GM18511 (cell line): Measurements from ENCODE around the gene COL4A6.

ENCODE experiments used
- ATAC-seq: cut with Tn5 transposase; IDR thresholded peaks from one replicate; pipeline ENCODE4 v1.9.1; 2021; ENCODE audit warnings: mild to moderate bottlenecking, moderate library complexity; ENCODE audit not compliant: unreplicated experiment

Gene COL4A6

GRCh38 chrX:108275732-108276131 lies 162.5 kb downstream of the COL4A6 start:
- ATAC-seq = no peak

DNA sequence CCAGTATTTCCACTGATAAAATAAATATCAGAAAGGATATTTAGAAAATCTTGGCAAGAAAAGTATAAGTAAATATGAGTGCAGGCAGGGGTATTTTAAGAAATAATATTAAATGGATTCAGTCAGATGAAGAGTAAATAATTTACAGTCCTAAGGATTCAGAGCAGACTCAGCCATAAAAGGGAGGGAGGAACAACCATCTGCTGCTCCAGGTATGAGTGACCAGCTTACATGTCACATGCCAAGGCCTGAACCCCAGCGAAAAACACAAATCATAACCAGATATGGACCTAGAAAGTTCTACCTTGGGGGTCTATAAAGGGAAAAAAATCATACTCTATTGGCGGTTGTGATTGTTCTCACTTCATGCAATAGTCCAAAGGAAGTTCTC lies 166.8 kb downstream of the COL4A6 start:
- ATAC-seq = peak; percentile 69

DNA sequence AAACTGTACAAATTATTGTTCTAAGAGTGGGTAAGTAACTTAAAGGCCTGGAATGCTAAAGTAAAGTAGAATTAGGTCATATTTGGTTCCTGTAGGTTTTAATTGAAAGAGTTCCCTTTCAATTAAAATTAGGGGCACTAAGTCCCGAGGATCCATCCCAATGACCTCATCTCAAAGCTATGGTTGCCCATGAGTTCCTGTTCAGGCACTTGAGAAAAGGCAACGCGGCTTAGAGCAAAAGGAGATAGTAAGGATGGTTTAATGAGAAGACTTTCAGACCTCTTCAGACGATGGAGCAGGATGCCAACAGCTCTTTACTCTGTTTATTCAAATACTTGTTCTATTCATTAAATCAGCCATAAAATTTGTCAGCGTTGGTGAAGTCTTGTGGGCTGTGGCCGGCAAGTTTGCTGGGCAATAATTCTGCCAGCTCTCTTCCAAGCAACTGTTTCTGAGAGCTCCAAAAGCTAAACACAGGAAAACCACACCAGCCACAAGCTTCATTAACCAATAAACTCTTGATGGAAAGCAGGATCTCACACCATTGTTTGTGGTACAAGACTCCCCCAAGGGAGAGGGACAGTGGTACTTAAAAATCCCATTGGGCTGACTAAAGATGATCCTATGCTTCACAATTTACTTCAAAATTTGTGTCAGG lies 167.4 kb downstream of the COL4A6 start:
- ATAC-seq = peak; percentile 61

DNA sequence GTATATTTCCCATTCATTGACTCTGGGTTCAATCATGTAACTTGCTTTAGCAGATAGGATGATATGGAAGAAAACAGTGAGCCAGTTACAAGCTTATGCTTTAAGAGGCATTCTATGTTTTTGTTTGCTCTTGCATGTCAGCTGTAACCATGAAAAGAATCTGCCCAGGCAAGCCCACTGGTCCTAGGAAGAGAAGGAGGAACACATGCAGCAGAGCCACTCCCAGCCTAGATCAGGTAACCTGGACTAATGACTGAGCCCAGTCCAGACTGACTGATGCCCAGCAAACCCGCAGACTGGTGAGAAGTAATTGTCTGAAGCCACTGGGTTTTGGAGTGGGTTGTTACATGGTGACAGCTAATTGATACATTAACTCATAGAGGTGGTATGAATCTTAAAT lies 167.9 kb downstream of the COL4A6 start:
- ATAC-seq = no peak

- ATAC-seq = no peak
Observed at GRCh38 chrX:108268434-108269080, 169.7 kb downstream of the COL4A6 start.

DNA sequence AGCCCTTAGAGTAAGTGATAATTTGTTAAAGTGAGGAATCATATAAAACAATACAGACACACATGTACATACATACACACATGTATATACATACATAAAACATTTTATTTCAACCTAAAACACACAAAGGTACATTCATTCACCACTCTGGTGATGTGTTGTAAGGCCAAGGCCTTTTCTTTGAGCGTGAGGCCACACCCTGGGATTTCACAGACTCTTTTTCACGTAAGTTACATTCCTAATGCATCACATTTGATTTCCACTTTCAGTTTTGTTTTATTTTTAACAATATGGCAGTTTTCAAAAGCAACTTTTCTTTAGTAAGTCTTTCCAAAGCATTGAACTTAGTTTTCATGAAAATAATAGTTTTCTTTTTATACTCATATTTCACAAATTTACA lies 170.7 kb downstream of the COL4A6 start:
- ATAC-seq = no peak

DNA sequence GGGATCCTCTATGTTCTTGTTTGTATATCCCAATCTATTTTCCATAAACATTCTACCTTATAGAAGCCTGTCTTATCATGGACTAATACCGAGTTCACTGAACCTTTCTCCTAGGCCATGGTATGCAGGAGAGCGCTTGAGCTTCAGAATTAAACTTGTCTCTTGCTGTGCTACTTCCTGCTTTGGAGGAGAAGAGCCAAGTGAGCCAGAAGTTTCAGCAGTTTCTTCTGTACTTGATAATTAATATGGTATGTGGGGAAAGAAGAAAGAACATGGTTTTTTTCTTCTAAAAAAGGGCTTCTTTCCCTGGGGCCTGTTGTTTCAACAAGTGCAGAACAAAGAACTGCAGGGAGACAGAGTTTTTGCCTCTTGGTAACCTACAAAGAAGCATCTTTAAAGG lies 173.8 kb downstream of the COL4A6 start:
- ATAC-seq = no peak

GRCh38 chrX:108261549-108262203 lies 176.5 kb downstream of the COL4A6 start:
- ATAC-seq = no peak

GRCh38 chrX:108257556-108257955 lies 180.7 kb downstream of the COL4A6 start:
- no peak for ATAC-seq

- ATAC-seq = no peak
Observed at GRCh38 chrX:108254636-108255035, 183.6 kb downstream of the COL4A6 start.

DNA sequence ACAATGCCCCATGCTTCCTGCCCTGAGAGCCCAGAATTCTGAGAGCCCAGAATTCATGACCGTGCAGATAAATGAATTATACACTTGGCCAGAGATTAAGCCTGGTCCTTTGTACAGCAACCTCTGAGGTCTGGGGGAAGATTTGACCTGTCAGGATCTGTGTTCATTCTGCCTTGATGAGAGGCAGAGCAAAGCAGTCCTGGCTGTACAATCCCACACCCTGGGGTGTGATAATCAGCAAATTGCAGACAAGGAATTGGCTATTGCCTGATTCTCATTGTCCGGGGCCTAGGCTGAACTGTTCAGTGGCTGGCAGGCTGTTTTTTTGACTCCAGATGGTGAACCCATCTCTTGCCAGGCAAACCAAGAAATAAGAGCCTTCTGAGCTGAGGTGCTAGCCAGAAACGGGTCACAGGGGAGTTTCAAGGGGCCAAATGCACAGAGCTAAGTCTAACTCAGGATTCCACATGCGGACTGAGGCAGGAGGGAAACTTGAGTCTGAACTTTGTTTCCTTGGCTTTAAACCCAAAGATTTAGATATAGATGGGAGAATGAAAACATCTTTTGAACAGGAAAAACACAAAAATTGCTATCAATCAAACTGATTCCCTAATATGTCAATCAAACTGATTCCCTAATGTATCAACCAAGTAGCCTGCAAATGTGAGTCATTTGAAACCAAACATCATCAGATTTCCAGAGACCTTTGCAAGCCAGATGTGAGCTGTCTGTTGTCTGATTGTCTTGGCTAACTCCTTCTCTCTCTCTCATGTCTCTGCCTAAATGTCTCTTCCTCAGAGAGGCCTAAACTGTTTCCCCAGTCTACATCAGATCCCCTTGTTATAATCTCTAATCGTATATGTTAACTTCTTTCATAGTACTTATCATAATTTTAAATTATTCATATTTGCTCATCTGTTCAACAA lies 187.3 kb downstream of the COL4A6 start:
- ATAC-seq = no peak

- ATAC-seq = no peak
Observed at GRCh38 chrX:108246304-108246954, 191.8 kb downstream of the COL4A6 start.

DNA sequence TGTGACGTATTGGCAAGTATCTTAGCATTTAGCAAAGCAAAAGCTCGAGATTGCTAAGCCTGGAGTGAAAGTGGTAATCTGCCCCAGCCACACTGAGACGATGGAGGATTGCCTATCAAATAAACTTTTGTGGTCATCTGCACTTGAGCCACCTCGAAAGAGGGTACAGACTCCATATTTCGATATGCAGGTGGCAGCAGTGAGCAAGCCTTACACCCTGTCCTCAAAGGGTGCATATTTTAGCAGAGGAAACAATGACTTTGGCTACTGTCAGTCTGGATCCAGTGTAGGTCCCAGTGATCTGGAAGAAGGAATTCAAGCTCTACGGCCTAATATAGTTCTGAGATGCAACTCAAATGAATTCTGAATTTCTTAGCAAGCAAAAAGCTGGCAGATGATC lies 192.8 kb downstream of the COL4A6 start:
- ATAC-seq = no peak

DNA sequence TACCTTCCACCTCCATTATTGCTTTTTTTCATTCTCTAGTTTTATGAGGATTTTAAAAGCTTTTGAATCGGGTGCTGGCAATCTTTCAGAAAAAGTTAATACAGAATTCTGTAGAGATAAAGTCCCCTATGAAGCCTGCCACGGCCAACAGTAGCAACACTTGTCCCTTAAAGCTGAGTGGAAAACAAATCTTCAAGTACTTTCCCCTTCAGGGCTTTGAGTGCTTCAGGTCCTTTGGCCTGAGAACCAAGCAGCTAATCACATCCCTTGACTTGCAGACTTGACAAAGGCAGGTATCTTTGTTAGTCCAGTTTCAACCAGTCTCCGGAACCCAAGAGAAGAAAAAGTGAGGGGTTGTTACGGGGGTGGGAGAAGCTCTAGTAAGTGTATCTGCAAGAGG lies 202.2 kb downstream of the COL4A6 start:
- no peak for ATAC-seq

DNA sequence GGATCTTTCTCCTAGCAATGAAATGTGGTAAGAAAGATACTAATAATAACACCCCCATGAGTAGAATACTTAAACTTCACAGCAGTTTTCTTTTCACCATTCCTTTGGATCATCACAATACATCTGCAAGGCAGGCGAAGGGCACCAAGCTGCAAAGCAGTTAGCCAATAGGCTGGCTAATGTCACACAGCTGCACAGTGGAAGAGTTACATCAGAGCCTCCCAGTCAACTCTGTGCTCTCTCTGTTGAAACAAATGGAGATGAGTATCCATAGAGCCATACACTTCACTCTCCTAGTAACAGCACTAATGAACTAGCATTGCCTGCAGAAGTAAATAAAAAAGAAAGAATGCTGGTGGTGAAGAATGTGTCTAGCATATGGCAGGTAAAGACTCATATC lies 207.6 kb downstream of the COL4A6 start:
- ATAC-seq = no peak

GRCh38 chrX:108224727-108225621 lies 213.2 kb downstream of the COL4A6 start:
- ATAC-seq = peak; percentile 79

- ATAC-seq = peak; percentile 39
Observed at GRCh38 chrX:108224218-108224617, 214.0 kb downstream of the COL4A6 start.

DNA sequence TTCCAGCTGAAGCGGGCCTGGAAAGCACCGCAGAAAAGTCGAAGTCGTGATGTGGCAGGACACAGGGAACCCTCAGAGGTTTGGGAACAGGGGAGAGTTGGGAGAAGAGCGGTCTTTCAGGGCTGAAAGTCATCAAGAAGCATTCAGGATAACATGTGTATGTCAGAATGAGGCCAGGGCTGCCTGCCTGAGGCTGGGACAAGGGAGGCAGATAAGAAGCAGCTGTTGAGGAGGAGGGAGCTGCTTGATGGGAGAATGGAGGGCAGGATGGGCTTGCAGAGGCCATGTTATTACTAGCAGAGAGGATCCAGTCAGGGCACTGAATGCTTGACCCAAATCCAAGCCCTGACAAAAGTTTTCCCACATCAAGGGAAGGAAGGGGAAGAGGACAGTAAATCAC lies 214.6 kb downstream of the COL4A6 start:
- no peak for ATAC-seq

DNA sequence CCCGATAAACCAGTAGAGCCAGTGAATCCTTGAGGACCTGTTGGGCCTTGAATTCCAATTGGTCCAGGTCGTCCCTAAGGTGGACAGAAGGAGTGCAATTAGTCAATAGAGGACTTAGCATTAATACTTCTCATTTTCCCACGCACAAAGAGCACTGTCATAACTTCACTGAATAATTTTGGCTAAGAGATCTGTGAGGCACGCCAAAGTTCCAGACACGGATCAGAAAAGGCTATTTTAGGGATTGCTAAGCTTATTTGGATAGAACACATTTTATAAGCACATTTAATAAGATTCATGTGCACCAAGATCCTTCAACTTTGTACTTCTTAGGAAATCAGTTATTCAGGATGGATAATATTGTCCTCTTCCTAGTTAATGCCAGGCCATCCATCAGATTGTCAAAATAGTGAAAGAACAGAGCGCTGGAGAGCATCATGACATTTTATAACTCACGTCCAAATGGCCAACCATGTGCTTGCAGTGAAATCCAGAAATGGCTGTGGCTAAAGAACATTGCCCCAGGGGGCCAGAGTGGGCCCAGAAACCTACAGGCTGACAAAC lies 216.8 kb downstream of the COL4A6 start:
- ATAC-seq = no peak
